HepG2 (cell line): Measurements from ENCODE around the gene MAPK6. TPM values are rescaled to one million over a fixed set of nuclear protein-coding genes. Genes with fewer than 3 reads are reported as not detected.

Source experiments
- AFF4 ChIP-seq: sonication (generic); formaldehyde crosslinking; IDR thresholded peaks from 2 replicates; pipeline ENCODE4 v1.4.0; 2020; ENCODE audit warnings: missing genetic modification reagents
- FIP1L1 ChIP-seq: fragments of 200-400 bp; formaldehyde crosslinking; IDR thresholded peaks from 2 replicates; pipeline ENCODE4 v1.6.1; 2018; ENCODE audit warnings: low read depth, mild to moderate bottlenecking, low read length, moderate library complexity, borderline replicate concordance; ENCODE audit not compliant: insufficient read depth
- HNF1A ChIP-seq, 2 experiments: sonication (generic) in 1 of 2; formaldehyde crosslinking in 1 of 2; IDR thresholded peaks; 2 replicates each; pipeline versions ENCODE4 v1.4.0 to v1.6.1; 2016 to 2020; ENCODE audit warnings: borderline replicate concordance in 1 of 2, low read depth in 1 of 2, mild to moderate bottlenecking in 1 of 2, missing genetic modification reagents in 1 of 2
- HOXA3 ChIP-seq: sonication (generic); formaldehyde crosslinking; IDR thresholded peaks from 2 replicates; pipeline ENCODE4 v1.5.0; 2020; ENCODE audit warnings: missing genetic modification reagents
- MAFF ChIP-seq: IDR thresholded peaks from 2 replicates; pipeline ENCODE4 v1.6.1; 2011; ENCODE audit warnings: low read depth, low read length, improper control_type of control experiment
- MAFK ChIP-seq, 2 experiments: IDR thresholded peaks in 1 of 2; conservative IDR thresholded peaks in 1 of 2; 2 replicates each; pipeline ENCODE4 v1.6.1; 2011; ENCODE audit warnings: improper control_type of control experiment in 2 of 2, low read length in 2 of 2
- PAX8 ChIP-seq: sonication (generic); formaldehyde crosslinking; IDR thresholded peaks from 2 replicates; pipeline ENCODE4 v1.8.0; 2022; ENCODE audit warnings: mild to moderate bottlenecking, missing genetic modification reagents, borderline replicate concordance
- RBM22 ChIP-seq: fragments of 200-400 bp; formaldehyde crosslinking; optimal IDR thresholded peaks from 2 replicates; pipeline ENCODE3; 2017; ENCODE audit warnings: mild to moderate bottlenecking, low read length, moderate library complexity
- SOX13 ChIP-seq, 3 experiments: fragments of 450-650 bp in 1 of 3; sonication (generic) in 1 of 3; formaldehyde crosslinking in 1 of 3; IDR thresholded peaks in 2 of 3; conservative IDR thresholded peaks in 1 of 3; 2 replicates each; pipeline versions ENCODE4 v1.5.0 to v1.6.1; 2016 to 2020; ENCODE audit warnings: antibody characterized with exemption in 1 of 3, mild to moderate bottlenecking in 1 of 3, missing compliant biosample characterization in 1 of 3, missing genetic modification reagents in 1 of 3, moderate library complexity in 1 of 3
- ZFX ChIP-seq: sonication (generic); formaldehyde crosslinking; IDR thresholded peaks from 2 replicates; pipeline ENCODE4 v1.4.0; 2020; ENCODE audit warnings: mild to moderate bottlenecking, low read depth, missing genetic modification reagents, moderate library complexity
- ZFY ChIP-seq: sonication (generic); formaldehyde crosslinking; IDR thresholded peaks from 2 replicates; pipeline ENCODE4 v1.4.0; 2020; ENCODE audit warnings: missing genetic modification reagents
- ZNF577 ChIP-seq: sonication (generic); formaldehyde crosslinking; IDR thresholded peaks from 2 replicates; pipeline ENCODE4 v1.4.0; 2020; ENCODE audit warnings: mild to moderate bottlenecking, low read depth, missing genetic modification reagents, borderline replicate concordance
- ZNF609 ChIP-seq: sonication (generic); formaldehyde crosslinking; IDR thresholded peaks from 2 replicates; pipeline ENCODE4 v1.4.0; 2020; ENCODE audit warnings: mild to moderate bottlenecking, missing genetic modification reagents, borderline replicate concordance
- polyA plus RNA-seq, 8 experiments: library from polyadenylated mRNA; depleted of rRNA in 3 of 8; stranded (reverse) in 7 of 8; unstranded in 1 of 8; fragments of >200 nt; fragmentation: Illumina TruSeq in 4 of 8; extraction: Trizol in 4 of 8; gene quantifications; 2 replicates each; pipeline versions ENCODE4 v1.2.1 to v1.2.3, GENCODE V29; 2011 to 2016; ENCODE audit warnings: low read depth in 4 of 8, missing spikeins in 1 of 8, mixed read lengths in 1 of 8; ENCODE audit not compliant: insufficient read depth in 1 of 8
- total RNA-seq, 5 experiments: library from RNA; depleted of rRNA; stranded (reverse); fragments of >200 nt; fragmentation: Illumina TruSeq; extraction: Trizol; gene quantifications; 2 replicates each; pipeline ENCODE4 v1.2.3, GENCODE V29; 2016; ENCODE audit warnings: low read depth in 1 of 5

Gene MAPK6
- total and polyA plus RNA-seq, 2 of the 13 experiments (the other 11 are each of a cell fraction or from before 2014, with no cell fraction given): 89.5 to 99.7 TPM

DNA sequence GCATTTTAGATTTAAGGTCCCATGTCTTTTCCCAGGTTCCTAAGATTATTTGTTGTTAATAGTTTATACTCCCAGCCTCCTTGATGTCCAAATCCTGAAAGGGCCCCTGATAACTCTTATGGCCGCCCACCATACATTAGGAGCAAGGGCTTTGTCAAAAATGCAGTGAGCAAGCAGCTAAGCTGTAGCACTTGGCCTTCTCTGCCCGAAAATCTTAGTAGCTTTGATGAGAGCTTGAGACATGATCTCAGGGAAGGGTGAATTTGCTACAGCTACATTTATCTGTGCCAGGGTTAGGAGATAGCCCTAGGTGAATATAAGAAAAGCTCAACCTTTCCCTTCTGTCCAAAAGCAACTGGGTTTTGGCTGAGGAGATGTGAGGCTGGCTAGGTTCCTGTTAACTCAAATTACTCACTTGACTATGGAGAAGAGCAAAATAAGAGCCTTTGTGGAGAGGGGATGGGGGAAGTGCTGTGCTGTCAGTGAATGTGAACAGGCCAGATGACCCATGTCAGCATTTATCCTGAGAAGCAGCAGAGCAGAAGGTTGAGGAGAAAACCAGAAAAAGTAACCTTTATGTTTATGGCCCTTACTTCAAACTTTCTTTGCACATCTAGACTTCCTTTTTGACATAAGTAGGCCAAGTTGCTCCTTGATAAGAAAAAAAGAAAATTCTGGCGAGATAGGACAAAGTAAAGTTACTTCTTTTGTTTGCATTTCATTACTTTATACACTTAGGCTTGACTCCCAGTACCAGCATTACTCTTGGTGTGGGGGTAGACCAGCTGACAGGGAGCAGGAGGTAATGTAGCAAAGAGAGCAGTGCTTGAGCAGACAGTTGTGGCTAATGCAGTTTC, 21.1 kb downstream of the MAPK6 start (continued):
- TF ChIP-seq AFF4 (no peak), ZNF577 (CRISPR knock-in tag) (no peak), MAFF (peak; percentile 61; the same call in 1 of the 2 replicates), ZFX (no peak), SOX13 (IDR thresholded peaks at IDR 0.05) (no peak), SOX13 (CRISPR knock-in tag; conservative IDR thresholded peaks at IDR 0.05 in 1 of 2, IDR thresholded peaks at IDR 0.05 in 1 of 2) (no peak), MAFK (conservative IDR thresholded peaks at IDR 0.05 in 1 of 2, IDR thresholded peaks at IDR 0.05 in 1 of 2; ENCODE audit: low read length in 2 of 2) (peak; percentile 51 to 61; a peak in 3 of 4 replicates), RBM22 (peak; percentile 84), HNF1A (IDR thresholded peaks at IDR 0.05; ENCODE audit: low read depth) (no peak), HNF1A (CRISPR knock-in tag; IDR thresholded peaks at IDR 0.05; ENCODE audit: borderline replicate concordance) (no peak), HOXA3 (CRISPR knock-in tag) (no peak), ZFY (CRISPR knock-in tag) (no peak), ZNF609 (CRISPR knock-in tag) (no peak), PAX8 (CRISPR knock-in tag) (no peak), FIP1L1 (no peak)
